Measurements from ENCODE around the gene CLDN1. TPM values are rescaled to one million over a fixed set of nuclear protein-coding genes. Genes with fewer than 3 reads are reported as not detected.

CLDN1 gene
- total RNA-seq, 1 experiment from 2014 or later: 4.4 TPM

GRCh38 chr3:190326930-190327329 is 4.7 kb upstream of the CLDN1 start (continued):
- TF ChIP-seq, protein P1, sequence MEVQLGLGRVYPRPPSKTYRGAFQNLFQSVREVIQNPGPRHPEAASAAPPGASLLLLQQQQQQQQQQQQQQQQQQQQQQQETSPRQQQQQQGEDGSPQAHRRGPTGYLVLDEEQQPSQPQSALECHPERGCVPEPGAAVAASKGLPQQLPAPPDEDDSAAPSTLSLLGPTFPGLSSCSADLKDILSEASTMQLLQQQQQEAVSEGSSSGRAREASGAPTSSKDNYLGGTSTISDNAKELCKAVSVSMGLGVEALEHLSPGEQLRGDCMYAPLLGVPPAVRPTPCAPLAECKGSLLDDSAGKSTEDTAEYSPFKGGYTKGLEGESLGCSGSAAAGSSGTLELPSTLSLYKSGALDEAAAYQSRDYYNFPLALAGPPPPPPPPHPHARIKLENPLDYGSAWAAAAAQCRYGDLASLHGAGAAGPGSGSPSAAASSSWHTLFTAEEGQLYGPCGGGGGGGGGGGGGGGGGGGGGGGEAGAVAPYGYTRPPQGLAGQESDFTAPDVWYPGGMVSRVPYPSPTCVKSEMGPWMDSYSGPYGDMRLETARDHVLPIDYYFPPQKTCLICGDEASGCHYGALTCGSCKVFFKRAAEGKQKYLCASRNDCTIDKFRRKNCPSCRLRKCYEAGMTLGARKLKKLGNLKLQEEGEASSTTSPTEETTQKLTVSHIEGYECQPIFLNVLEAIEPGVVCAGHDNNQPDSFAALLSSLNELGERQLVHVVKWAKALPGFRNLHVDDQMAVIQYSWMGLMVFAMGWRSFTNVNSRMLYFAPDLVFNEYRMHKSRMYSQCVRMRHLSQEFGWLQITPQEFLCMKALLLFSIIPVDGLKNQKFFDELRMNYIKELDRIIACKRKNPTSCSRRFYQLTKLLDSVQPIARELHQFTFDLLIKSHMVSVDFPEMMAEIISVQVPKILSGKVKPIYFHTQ (CRISPR knock-in tag; IDR thresholded peaks at IDR 0.05): no peak
- no peak for TF ChIP-seq ZNF138 (CRISPR knock-in tag; conservative IDR thresholded peaks at IDR 0.05)
- TF ChIP-seq TEAD4 (CRISPR knock-in tag; IDR thresholded peaks at IDR 0.05): no peak
- no peak for TF ChIP-seq GTF2I (CRISPR knock-in tag; conservative IDR thresholded peaks at IDR 0.05)
- TF ChIP-seq ZNF121 (CRISPR knock-in tag; IDR thresholded peaks at IDR 0.05): no peak
- no peak for TF ChIP-seq SMAD4 (CRISPR knock-in tag; IDR thresholded peaks at IDR 0.05)
- TF ChIP-seq TP53 (CRISPR knock-in tag; IDR thresholded peaks at IDR 0.05): no peak
- no peak for TF ChIP-seq EMX1 (CRISPR knock-in tag; IDR thresholded peaks at IDR 0.05)
- TF ChIP-seq, protein P2, sequence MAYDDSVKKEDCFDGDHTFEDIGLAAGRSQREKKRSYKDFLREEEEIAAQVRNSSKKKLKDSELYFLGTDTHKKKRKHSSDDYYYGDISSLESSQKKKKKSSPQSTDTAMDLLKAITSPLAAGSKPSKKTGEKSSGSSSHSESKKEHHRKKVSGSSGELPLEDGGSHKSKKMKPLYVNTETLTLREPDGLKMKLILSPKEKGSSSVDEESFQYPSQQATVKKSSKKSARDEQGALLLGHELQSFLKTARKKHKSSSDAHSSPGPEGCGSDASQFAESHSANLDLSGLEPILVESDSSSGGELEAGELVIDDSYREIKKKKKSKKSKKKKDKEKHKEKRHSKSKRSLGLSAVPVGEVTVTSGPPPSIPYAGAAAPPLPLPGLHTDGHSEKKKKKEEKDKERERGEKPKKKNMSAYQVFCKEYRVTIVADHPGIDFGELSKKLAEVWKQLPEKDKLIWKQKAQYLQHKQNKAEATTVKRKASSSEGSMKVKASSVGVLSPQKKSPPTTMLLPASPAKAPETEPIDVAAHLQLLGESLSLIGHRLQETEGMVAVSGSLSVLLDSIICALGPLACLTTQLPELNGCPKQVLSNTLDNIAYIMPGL (CRISPR knock-in tag; IDR thresholded peaks at IDR 0.05): no peak
- no peak for TF ChIP-seq PREB (CRISPR knock-in tag; IDR thresholded peaks at IDR 0.05; ENCODE audit: borderline replicate concordance)
- TF ChIP-seq ELF4 (CRISPR knock-in tag; IDR thresholded peaks at IDR 0.05; ENCODE audit: low read depth): no peak
- no peak for TF ChIP-seq MYBL2 (CRISPR knock-in tag; IDR thresholded peaks at IDR 0.05)

- POLR2A ChIA-PET: no interaction called here
Measured at GRCh38 chr3:190326361-190326760, 4.1 kb upstream of the CLDN1 start.

More at GRCh38 chr3:190326361-190326760, 4.1 kb upstream of the CLDN1 start:
- ATAC-seq: no peak
- H3K27ac Mint-ChIP-seq: peak overlapping the region; percentile 13; the same call in 1 of the 2 replicates
- no peaks in the 10 kb centered on the region for H3K36me3 Mint-ChIP-seq
- H3K9me3 Mint-ChIP-seq: no peaks in the 10 kb centered on the region
- CTCF ChIA-PET: no interaction called here
- peaks cover 38% of the 10 kb centered on the region for H3K4me1 Mint-ChIP-seq
- TF ChIP-seq EMX1 (CRISPR knock-in tag; IDR thresholded peaks at IDR 0.05) (no peak), ATF3 (CRISPR knock-in tag; conservative IDR thresholded peaks at IDR 0.05) (no peak), ZNF317 (CRISPR knock-in tag; IDR thresholded peaks at IDR 0.05; ENCODE audit: borderline replicate concordance, low read depth) (no peak), ZSCAN18 (CRISPR knock-in tag; IDR thresholded peaks at IDR 0.05) (no peak), PREB (CRISPR knock-in tag; IDR thresholded peaks at IDR 0.05; ENCODE audit: borderline replicate concordance) (no peak), ZNF425 (CRISPR knock-in tag; conservative IDR thresholded peaks at IDR 0.05) (no peak), ZBTB43 (CRISPR knock-in tag; IDR thresholded peaks at IDR 0.05) (no peak), NR2C2 (CRISPR knock-in tag; IDR thresholded peaks at IDR 0.05) (no peak)
- TF ChIP-seq, protein P3, sequence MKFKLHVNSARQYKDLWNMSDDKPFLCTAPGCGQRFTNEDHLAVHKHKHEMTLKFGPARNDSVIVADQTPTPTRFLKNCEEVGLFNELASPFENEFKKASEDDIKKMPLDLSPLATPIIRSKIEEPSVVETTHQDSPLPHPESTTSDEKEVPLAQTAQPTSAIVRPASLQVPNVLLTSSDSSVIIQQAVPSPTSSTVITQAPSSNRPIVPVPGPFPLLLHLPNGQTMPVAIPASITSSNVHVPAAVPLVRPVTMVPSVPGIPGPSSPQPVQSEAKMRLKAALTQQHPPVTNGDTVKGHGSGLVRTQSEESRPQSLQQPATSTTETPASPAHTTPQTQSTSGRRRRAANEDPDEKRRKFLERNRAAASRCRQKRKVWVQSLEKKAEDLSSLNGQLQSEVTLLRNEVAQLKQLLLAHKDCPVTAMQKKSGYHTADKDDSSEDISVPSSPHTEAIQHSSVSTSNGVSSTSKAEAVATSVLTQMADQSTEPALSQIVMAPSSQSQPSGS (CRISPR knock-in tag; IDR thresholded peaks at IDR 0.05; ENCODE audit: borderline replicate concordance, low read depth): no peak
- TF ChIP-seq, protein P4, sequence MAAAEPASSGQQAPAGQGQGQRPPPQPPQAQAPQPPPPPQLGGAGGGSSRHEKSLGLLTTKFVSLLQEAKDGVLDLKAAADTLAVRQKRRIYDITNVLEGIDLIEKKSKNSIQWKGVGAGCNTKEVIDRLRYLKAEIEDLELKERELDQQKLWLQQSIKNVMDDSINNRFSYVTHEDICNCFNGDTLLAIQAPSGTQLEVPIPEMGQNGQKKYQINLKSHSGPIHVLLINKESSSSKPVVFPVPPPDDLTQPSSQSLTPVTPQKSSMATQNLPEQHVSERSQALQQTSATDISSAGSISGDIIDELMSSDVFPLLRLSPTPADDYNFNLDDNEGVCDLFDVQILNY (CRISPR knock-in tag; IDR thresholded peaks at IDR 0.05): no peak
- H3K4me3 Mint-ChIP-seq: no peak overlapping the region
- H3K27me3 Mint-ChIP-seq (ENCODE audit: low read depth): peaks cover 14% of the 10 kb centered on the region
- no peak for DNase-seq (ENCODE audit: low spot score)

Measured in WTC11 (cell line).